Ovary (tissue), 3 donors: ENCODE measurements around the gene TMEM39B.

Experiments used
- EP300 ChIP-seq: sonication (generic); formaldehyde crosslinking; IDR thresholded peaks from one replicate; pipeline ENCODE4 v1.6.1; 2017; ENCODE audit warnings: antibody characterized with exemption
- POLR2A ChIP-seq: fragments of 450-650 bp; IDR thresholded peaks from one replicate; pipeline ENCODE4 v1.6.1; 2017; ENCODE audit warnings: antibody characterized with exemption, mild to moderate bottlenecking, moderate library complexity
- TF ChIP-seq, protein P1 (sequence below), 3 donors: fragments of 450-650 bp in 2 of 3; fragments of 200-600 bp in 1 of 3; IDR thresholded peaks; one replicate each; pipeline versions ENCODE4 v1.5.1 to v1.8.0; 2016 to 2022; ENCODE audit warnings: antibody characterized with exemption in 3 of 3, mild to moderate bottlenecking in 1 of 3
- donor health status: DM: no; HTN: no; CAD: no.

DNA sequence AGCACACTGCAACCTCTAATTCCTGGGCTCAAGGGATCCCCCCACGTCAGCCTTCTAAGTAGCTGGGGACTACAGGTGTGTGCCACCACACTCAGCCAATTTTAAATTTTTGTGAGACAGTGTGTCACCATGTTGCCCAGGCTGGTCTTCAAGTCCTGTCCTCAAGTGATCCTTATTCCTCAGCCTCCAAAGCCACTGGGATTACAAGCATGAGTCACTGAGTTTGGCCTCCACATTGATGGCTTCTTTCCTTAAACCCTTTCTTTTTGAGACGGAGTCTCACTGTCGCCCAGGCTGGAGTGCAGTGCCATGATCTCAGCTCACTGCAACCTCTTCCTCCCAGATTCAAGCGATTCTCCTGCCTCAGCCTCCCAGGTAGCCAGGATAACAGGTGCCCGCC is 42.8 kb downstream of the TMEM39B start:
- TF ChIP-seq, protein P1, sequence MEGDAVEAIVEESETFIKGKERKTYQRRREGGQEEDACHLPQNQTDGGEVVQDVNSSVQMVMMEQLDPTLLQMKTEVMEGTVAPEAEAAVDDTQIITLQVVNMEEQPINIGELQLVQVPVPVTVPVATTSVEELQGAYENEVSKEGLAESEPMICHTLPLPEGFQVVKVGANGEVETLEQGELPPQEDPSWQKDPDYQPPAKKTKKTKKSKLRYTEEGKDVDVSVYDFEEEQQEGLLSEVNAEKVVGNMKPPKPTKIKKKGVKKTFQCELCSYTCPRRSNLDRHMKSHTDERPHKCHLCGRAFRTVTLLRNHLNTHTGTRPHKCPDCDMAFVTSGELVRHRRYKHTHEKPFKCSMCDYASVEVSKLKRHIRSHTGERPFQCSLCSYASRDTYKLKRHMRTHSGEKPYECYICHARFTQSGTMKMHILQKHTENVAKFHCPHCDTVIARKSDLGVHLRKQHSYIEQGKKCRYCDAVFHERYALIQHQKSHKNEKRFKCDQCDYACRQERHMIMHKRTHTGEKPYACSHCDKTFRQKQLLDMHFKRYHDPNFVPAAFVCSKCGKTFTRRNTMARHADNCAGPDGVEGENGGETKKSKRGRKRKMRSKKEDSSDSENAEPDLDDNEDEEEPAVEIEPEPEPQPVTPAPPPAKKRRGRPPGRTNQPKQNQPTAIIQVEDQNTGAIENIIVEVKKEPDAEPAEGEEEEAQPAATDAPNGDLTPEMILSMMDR (IDR thresholded peaks at IDR 0.05) = no peak
- TF ChIP-seq POLR2A = no peak
- no peak for TF ChIP-seq EP300
